ENCODE measurements around the gene CERKL.

CERKL gene

DNA sequence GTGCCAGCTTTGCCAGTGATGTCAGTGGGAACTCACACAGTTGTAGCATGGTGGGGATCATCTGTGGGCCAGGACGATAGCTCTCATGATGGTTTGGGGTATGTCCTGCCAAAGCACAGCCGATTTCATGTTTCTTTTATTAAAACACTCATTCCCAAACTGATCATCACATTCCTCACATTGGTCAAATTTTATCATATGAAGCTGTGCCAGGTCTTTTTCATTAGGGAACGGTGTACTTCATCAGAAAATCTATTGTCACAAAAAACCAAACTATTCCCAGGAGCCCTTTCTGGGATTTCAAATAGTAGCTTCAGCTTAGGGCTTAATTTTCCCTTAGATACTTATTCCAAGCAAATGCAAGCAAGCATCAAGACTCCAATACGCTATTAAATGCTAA, 157.7 kb downstream of the CERKL start:
- DNase-seq = no peak

All from activated effector memory CD4-positive, alpha-beta T cell treated with anti-CD3 and anti-CD28 coated beads, Interleukin-2, amount 50 U/mL, for 16 hours (primary cell).